GM19239 (cell line): Measurements from ENCODE around the gene MPRIP.

Source experiments
- DNase-seq: peaks from one replicate; pipeline ENCODE4 v3.0.0; 2011; ENCODE audit warnings: low spot score; ENCODE audit not compliant: insufficient read length
- FAIRE-seq: peaks from 2 replicates; lab custom pipeline; 2011; peaks lifted over from hg19 to GRCh38; lab: Jason Lieb, UNC

MPRIP gene

DNA sequence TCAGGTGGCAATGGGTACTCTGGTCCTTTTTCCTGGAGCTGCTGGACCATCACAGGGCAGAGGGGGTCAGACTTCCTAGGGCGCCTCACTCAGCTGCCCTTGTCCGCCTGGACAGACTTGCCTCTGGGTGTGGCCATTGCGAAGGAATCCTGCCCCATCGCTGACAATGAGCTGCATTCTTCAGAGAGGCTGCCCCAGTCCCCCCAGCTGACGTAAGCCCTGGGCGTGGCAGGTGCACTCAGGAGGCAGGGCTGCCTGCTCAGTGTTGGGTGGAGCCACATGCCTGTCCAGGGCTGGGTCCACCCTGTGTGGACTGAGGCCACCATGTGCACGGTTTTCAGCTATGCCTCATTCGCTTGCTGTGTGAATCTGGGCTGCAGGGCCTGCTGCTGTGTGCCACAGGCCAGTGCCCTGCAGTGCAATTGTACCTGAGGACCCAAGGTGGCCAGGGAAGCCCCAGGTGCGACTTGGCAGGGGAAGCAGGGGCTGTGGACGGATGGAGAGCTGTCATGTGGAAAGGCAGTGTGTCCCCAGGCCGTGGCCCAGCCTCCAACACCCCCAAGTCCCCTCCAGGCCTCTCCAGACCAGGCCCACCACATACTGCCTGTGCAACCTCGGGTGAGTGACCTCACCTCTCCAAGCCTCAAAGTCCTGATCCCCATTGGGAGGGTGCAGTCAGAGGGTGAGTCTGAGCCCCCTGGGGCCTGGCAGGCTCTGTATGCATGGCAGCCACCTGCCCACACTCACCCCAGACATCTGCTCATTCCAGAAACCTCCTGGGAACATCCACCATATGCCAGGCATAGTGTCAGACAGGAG is 14.0 kb upstream of the MPRIP start:
- DNase-seq: no peak
- no peak for FAIRE-seq

- DNase-seq (no peak), FAIRE-seq (no peak)
These were observed 13.2 kb upstream of the MPRIP start for GRCh38 chr17:17028878-17029535.

- FAIRE-seq: no peak
- no peak for DNase-seq
These were observed 12.3 kb upstream of the MPRIP start for GRCh38 chr17:17029938-17030337.

DNA sequence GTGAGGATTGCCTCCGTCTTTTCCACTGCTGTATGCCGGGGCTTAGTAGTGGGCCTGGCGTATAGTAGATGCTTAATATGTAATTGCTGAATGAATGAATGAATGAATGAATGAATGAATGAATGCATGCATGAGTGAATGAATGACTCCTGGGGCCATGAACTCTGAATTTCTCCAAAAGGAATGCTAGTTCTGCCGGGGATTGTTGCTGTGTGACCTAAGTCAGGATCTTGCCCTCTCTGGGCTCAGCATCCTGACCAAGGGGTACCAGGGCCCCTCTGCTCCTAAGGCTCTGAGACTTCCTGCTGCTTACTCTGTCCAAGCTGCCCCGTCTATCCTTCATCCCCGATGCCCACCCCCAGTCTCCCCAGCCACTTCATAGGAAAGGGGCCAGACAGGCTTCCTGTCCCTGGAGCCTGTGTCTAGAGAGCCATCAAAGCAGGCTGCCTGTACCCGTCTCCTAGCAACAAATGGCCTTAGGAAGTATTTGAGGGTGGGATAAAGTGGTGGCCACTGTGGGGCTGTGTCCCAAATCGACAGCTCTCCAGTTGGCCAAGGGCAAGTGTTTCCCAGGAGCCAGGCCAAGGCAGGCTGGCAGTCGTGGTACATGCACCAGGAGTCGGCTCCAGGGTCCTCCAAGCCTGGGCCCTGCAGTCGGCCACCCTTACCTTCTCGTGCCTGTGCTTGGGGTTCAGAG is 11.6 kb upstream of the MPRIP start:
- FAIRE-seq: no peak
- no peak for DNase-seq

DNA sequence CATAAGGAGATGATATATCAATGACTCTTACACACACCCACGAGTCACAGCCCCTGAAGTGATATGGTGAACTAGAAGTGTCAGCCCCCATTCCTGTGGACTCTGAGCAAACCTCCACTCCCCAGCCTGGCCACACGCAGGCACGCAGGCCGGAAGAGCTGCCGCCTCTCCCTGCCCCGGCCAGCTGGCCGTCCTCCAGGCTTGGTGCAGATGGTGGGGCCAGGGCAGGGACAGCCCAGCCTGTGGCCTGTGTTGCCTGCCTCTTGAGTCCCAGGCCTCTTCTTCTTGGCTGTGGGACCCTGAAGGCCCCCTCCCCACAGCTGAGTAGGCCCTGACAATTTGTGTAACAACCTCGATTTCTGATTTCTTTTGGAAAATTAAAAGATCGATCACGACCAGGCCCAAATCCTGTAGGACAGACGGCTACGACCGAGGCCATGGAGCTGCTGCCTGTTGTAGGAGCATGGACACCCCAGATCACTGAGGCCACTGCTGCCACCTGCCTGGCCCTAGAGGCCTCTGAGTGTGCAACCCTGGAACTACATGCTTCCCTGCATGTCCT is 10.0 kb upstream of the MPRIP start:
- no peak for DNase-seq
- FAIRE-seq: no peak

GRCh38 chr17:17033466-17033865 is 8.8 kb upstream of the MPRIP start:
- DNase-seq (no peak), FAIRE-seq (no peak)

- no peak for DNase-seq
- FAIRE-seq: no peak
These were observed 8.2 kb upstream of the MPRIP start for GRCh38 chr17:17034026-17034425.

DNA sequence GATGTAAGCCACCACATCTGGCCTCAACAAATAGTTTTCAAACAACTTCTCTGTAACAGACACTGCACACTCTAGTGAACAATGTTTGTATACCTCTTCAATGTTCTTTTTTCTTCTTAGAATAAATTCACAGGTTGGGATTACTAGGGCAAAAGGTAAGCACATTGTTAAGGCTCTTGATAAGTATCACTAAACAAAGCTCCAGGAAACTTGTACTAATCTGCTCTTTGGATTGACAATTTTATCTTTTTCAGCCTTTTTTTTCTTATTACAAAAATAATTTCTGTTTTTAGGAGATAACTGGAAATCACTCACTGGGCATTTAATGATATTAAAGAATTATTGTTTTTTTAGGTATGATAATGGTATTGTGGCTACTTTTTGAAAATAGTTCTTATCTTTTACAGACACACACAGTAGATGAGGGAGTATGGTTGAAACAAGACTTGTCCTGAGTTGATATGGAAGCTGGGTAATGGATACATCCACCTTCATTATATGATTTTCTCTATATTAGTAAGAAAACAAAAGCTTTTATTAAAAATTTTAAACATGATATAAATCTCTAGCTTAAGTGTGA is 7.7 kb upstream of the MPRIP start:
- FAIRE-seq (no peak), DNase-seq (no peak)

GRCh38 chr17:17035490-17035889 is 6.8 kb upstream of the MPRIP start:
- DNase-seq: no peak
- FAIRE-seq: no peak

DNA sequence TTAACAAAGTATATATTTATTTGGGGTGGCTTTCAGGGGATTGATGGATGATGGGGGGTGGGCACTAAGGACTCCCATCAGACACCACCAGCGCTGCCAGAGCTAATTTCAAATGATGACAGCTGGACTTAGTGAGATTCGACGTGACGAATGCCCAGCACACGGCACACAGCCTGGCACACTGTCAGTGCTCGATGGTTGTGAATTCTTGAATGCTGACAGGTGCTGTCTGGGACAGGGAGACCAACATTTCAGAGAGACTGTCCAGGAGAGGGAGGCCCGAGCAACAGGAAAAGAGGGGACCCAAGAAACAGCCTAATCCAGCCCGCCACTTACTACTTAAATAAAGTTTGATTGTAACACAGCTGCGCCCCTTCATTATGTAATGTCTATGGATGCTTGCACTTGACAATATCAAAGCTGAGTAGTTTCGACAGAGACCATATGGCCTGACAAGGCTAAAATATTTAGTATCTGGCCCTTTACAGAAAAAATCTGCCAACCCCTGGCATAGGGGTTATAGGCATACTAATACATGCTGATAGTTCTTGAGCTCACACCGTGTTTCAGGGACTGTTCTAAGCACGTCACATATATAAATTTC is 6.2 kb upstream of the MPRIP start:
- FAIRE-seq (no peak), DNase-seq (no peak)

GRCh38 chr17:17036524-17036998 is 5.7 kb upstream of the MPRIP start:
- DNase-seq: no peak
- FAIRE-seq: no peak

DNA sequence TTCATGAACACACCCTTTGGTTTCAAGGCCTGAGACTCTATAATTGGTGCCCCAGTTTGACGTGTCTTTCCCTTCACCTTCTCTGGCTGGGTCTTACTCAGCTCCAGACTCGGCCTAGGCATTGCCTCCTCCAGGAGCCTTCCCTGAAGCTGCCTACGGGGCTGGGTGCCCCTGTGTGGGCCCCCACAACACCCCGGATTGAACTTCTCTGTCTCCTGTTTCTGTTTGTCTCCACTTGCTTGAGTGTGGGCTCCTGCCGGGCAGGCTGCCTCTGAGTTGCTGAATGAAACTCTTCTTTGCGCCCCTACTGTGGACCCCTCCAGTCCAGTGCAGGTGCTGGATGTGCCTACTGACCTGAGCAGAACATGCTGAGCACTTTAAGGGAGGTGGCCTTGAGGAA is 2.3 kb upstream of the MPRIP start:
- DNase-seq: no peak
- FAIRE-seq: no peak

DNA sequence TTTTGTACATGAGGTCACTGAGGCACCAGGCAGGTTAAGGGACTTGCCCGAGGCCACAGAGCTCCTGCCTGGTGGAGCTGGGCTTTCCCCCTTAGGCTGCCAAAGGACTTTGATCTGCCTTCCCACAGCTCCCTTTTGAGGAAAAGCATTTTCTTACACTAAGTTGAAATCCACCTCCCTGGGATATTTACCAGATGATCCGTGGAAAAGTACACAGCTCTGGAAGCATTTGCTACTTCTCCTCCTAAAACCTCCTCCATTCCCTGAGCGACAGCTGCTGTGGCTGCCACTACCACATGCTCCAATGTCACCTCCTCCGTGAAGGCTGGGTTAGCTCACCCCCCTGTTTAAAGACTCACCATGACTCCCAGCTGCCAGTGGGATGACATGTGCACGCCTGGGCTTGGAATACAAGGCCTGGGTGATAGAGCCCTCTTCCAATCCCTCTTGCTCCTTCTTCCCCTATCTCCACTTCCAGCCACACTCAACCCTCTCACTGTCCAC is 1.2 kb upstream of the MPRIP start:
- no peak for DNase-seq
- FAIRE-seq: no peak

- DNase-seq (peak; percentile 98), FAIRE-seq (peak; percentile 89)
These were observed 480 bp upstream of the MPRIP start for GRCh38 chr17:17041571-17042383.

DNA sequence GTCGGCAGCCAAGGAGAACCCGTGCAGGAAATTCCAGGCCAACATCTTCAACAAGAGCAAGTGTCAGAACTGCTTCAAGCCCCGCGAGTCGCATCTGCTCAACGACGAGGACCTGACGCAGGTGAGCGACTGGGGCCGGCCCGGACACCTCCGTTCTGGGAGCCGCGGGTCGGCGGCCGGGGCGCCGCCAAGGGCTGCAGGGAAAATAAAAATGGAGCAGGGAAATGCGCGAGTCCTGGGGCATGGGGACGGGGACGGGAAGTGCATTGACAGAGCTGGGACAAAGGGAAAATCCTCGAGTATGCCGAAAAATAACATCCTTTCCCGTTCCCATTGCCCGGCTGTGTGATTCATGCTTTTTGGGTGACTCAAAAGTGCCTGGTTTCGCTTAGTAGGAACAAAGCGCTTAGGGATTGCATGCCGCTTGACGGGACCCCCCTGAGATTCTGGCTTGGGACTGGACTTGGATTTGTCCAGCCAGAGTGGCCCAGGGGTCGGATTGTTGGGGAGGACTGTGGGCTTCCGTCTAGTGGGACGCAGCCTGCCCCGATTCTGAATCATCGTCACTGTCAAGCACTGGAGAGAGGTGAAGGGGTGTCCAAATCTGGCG is 699 bp downstream of the MPRIP start:
- FAIRE-seq (peak; percentile 59), DNase-seq (no peak)

GRCh38 chr17:17043461-17044271 is 1.4 kb downstream of the MPRIP start:
- FAIRE-seq (peak; percentile 62), DNase-seq (no peak)

DNA sequence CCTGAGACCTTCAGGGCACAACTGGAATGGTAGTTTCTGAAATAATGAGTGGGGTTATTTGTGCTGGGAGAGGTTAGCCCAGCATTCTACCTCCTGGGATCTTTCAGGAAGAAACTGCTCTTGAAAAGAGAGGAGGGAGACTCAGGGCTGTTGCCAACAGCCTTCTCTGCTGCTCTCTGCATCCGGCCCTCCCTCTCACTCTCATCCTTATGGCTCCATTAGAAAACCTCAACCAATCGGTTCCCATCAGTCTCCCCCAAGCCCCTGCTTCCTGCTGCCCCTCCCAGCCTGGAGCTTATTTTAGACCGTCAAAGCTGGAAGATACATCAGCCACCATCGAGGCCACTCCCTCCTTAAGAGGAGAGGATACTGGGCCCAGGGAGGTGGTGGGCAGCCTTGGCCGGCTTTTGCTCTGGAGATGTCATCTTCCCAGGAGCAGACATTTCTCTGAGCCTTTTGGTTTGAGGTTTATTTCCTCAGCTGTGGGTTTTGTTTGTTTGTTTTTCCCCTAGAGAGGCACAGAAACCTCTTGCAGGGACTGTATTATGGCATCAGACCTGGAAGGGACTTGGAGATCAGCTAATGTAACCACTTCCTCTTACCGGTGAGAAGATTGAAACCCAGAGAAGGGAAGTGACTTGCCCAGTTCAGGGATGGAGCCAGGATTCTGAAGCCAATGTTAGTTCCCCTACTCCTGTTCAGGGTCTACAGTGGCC is 2.7 kb downstream of the MPRIP start:
- FAIRE-seq: peak; percentile 96
- DNase-seq: no peak
